GM19193 (cell line): ENCODE measurements around the gene APLNR.

ENCODE experiments used
- POLR2A ChIP-seq: IDR thresholded peaks from 4 replicates; pipeline ENCODE4 v1.6.1; 2011; ENCODE audit not compliant: insufficient read depth, insufficient read length; ENCODE audit errors: extremely low read depth

Gene APLNR

GRCh38 chr11:57237204-57237681, at the start of gene APLNR:
Gene APLNR, minus strand, starts transcription at chr11:57237250. Its CDS starts 246 bp downstream, at chr11:57237004.
- TF ChIP-seq POLR2A, result no peak

- TF ChIP-seq POLR2A, result no peak
Measured at GRCh38 chr11:57283231-57283990, 46.4 kb upstream of the APLNR start.

GRCh38 chr11:57279116-57279515, 42.1 kb upstream of the APLNR start:
- no peak for TF ChIP-seq POLR2A

- no peak for TF ChIP-seq POLR2A
Measured at GRCh38 chr11:57278721-57279095, 41.7 kb upstream of the APLNR start.

- no peak for TF ChIP-seq POLR2A
Measured at GRCh38 chr11:57277845-57278720, 41.0 kb upstream of the APLNR start.

- TF ChIP-seq POLR2A, result no peak
Measured at GRCh38 chr11:57276971-57277675, 40.1 kb upstream of the APLNR start.

- TF ChIP-seq POLR2A, result no peak
Measured at GRCh38 chr11:57276169-57276970, 39.3 kb upstream of the APLNR start.

- TF ChIP-seq POLR2A, result no peak
Measured at GRCh38 chr11:57275582-57275981, 38.5 kb upstream of the APLNR start.

- TF ChIP-seq POLR2A, result no peak
Measured at GRCh38 chr11:57274904-57275498, 38.0 kb upstream of the APLNR start.

- no peak for TF ChIP-seq POLR2A
Measured at GRCh38 chr11:57273448-57274058, 36.5 kb upstream of the APLNR start.

GRCh38 chr11:57269571-57270021, 32.5 kb upstream of the APLNR start:
- no peak for TF ChIP-seq POLR2A

GRCh38 chr11:57266157-57266556, 29.1 kb upstream of the APLNR start:
- TF ChIP-seq POLR2A, result no peak

GRCh38 chr11:57263351-57263750, 26.3 kb upstream of the APLNR start:
- no peak for TF ChIP-seq POLR2A

GRCh38 chr11:57262157-57262556, 25.1 kb upstream of the APLNR start:
- TF ChIP-seq POLR2A, result no peak
